Keratinocyte (primary cell): ENCODE measurements around the gene ROBO2.
A peak's percentile ranks its signal among the peaks of the same experiment; 100 is the strongest.

Experiments used
- CTCF ChIP-seq, 3 experiments: IDR thresholded peaks in 1 of 3; conservative IDR thresholded peaks in 1 of 3; optimal IDR thresholded peaks in 1 of 3; 2 replicates in 2 of 3; 3 replicates in 1 of 3; pipeline versions ENCODE3 to v1.5.1; 2011; ENCODE audit warnings: low read length in 3 of 3, mild to moderate bottlenecking in 3 of 3, moderate library complexity in 2 of 3, control low read depth in 1 of 3, inconsistent platforms in 1 of 3; ENCODE audit not compliant: insufficient read depth in 2 of 3; ENCODE audit errors: extremely low read depth in 1 of 3
- EZH2 ChIP-seq: IDR thresholded peaks from one replicate; pipeline ENCODE4 v1.6.1; 2012; ENCODE audit warnings: inconsistent platforms, mild to moderate bottlenecking, low read length, moderate library complexity

- TF ChIP-seq CTCF (optimal IDR thresholded peaks at IDR 0.05 in 1 of 3, IDR thresholded peaks at IDR 0.05 in 1 of 3, conservative IDR thresholded peaks at IDR 0.05 in 1 of 3; ENCODE audit: extremely low read depth in 1 of 3, insufficient read depth in 2 of 3, low read length in 3 of 3) (peak; percentile 16 to 48 (median 26)), EZH2 (no peak)
Observed at GRCh38 chr3:77042882-77043281, 3.0 kb downstream of the ROBO2 start.
